DOHH2 (cell line): ENCODE measurements around the gene NR2C2.

Experiments
- CTCF ChIP-seq: fragments of 200-600 bp; sonication (generic); IDR thresholded peaks from one replicate; pipeline ENCODE4 v1.5.1; 2014; ENCODE audit warnings: antibody characterized with exemption, mild to moderate bottlenecking, low read depth, low read length; ENCODE audit not compliant: poor library complexity, severe bottlenecking
- EZH2phosphoT487 ChIP-seq: fragments of 200-600 bp; sonication (generic); IDR thresholded peaks from 2 replicates; pipeline ENCODE4 v1.6.1; 2017; ENCODE audit warnings: borderline replicate concordance, mild to moderate bottlenecking, antibody characterized with exemption, low read length, moderate library complexity, mixed read lengths

DNA sequence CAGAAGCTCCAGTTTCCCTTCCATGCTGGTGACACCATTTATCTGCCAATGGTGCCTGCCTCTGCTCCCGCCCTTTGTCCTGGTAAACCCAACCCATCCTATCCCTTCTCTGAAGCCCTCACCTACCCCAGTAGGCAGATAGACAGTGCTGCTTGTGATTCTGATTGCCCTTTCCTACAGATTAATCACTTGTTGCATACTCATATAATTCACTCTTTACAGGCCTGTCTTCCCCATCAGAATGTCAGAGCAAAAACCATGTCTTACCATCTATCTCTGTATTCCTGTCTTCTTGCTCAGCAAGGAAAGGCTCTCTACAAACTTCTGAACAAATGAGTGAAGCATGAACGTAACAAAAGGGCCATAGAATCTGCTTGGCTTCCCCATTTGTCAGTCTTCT, 69.8 kb downstream of the NR2C2 start:
- no peak for TF ChIP-seq CTCF
- no peak for TF ChIP-seq EZH2phosphoT487
